SK-N-SH (cell line): Measurements from ENCODE around the gene ATP4A. TPM values are rescaled to one million over a fixed set of nuclear protein-coding genes. Genes with fewer than 3 reads are reported as not detected.
"Not testable (repeated sequence)": the region's sequence is repeated elsewhere in the genome, so short reads cannot be mapped to it uniquely, and the experiment has no call there.

ENCODE experiments used
- CTCF ChIA-PET: fragments of 300-600, 350-600 bp; formaldehyde crosslinking; extraction: SDS; loops from one replicate; lab custom pipeline; 2021; lab: Yijun Ruan, JAX
- POLR2A ChIA-PET: fragments of 350-600 bp; sonication (Branson Sonifier 250); formaldehyde crosslinking; extraction: SDS; loops from one replicate; lab custom pipeline; 2020; ENCODE audit warnings: antibody characterized with exemption, inconsistent platforms; lab: Yijun Ruan, JAX
- DNase-seq: peaks from one replicate; pipeline ENCODE4 v3.0.0; 2012
- H2AFZ ChIP-seq: fragments of 200-600 bp; sonication (generic); 2 replicates; pipeline ENCODE4 v1.8.1; 2016; ENCODE audit warnings: antibody characterized with exemption, mild to moderate bottlenecking, low read depth
- H3F3A ChIP-seq: fragments of 200-600 bp; sonication (generic); replicated peaks from 2 replicates; pipeline ENCODE3; 2016; ENCODE audit warnings: antibody characterized with exemption, mild to moderate bottlenecking; ENCODE audit not compliant: insufficient read depth
- H3K27ac ChIP-seq, 2 experiments: fragments of 200-500 bp in 1 of 2; fragments of 200-600 bp in 1 of 2; sonication (Bioruptor generic) in 1 of 2; sonication (generic), shearing (Covaris generic) in 1 of 2; 2 replicates each; pipeline versions ENCODE4 v1.5.1 to v1.6.1; 2014 to 2016; ENCODE audit warnings: low read depth in 2 of 2, inconsistent platforms in 1 of 2, low read length in 1 of 2, mild to moderate bottlenecking in 1 of 2, mixed read lengths in 1 of 2
- H3K27me3 ChIP-seq: fragments of 200-600 bp; sonication (generic), shearing (Covaris generic); 2 replicates; pipeline ENCODE4 v1.6.1; 2016; ENCODE audit warnings: mixed run types; ENCODE audit not compliant: insufficient read depth
- H3K36me3 ChIP-seq, 2 experiments: fragments of 200-500 bp in 1 of 2; fragments of 200-600 bp in 1 of 2; sonication (Bioruptor generic) in 1 of 2; sonication (generic) in 1 of 2; replicated peaks in 1 of 2; 2 replicates each; pipeline versions ENCODE3 to v1.5.1; 2014 to 2016; ENCODE audit warnings: low read length in 1 of 2, mild to moderate bottlenecking in 1 of 2; ENCODE audit not compliant: insufficient read depth in 2 of 2, control insufficient read depth in 1 of 2
- H3K4me1 ChIP-seq, 2 experiments: fragments of 200-500 bp in 1 of 2; fragments of 200-600 bp in 1 of 2; sonication (Bioruptor generic) in 1 of 2; sonication (generic), shearing (Covaris generic) in 1 of 2; 2 replicates each; pipeline versions ENCODE4 v1.5.1 to v1.6.1; 2014 to 2016; ENCODE audit warnings: low read depth in 1 of 2, low read length in 1 of 2, mixed run types in 1 of 2; ENCODE audit not compliant: insufficient read depth in 2 of 2, control insufficient read depth in 1 of 2
- H3K4me2 ChIP-seq: fragments of 200-600 bp; sonication (generic), shearing (Covaris generic); 2 replicates; pipeline ENCODE4 v1.6.1; 2017; ENCODE audit warnings: mixed run types
- H3K4me3 ChIP-seq, 2 experiments: fragments of 200-500 bp in 1 of 2; fragments of 200-600 bp in 1 of 2; sonication (Bioruptor generic) in 1 of 2; sonication (generic), shearing (Covaris generic) in 1 of 2; 2 replicates each; pipeline versions ENCODE4 v1.5.1 to v1.8.1; 2014 to 2016; ENCODE audit warnings: low read depth in 2 of 2, inconsistent platforms in 1 of 2, low read length in 1 of 2, mild to moderate bottlenecking in 1 of 2, mixed read lengths in 1 of 2, moderate library complexity in 1 of 2
- H3K79me2 ChIP-seq: fragments of 200-600 bp; sonication (generic); 2 replicates; pipeline ENCODE4 v1.8.1; 2017; ENCODE audit warnings: mild to moderate bottlenecking; ENCODE audit not compliant: insufficient read depth
- H3K9ac ChIP-seq: fragments of 200-600 bp; sonication (generic); 2 replicates; pipeline ENCODE4 v1.6.1; 2017; ENCODE audit warnings: mixed run types
- H3K9me2 ChIP-seq: fragments of 200-600 bp; sonication (generic); 2 replicates; pipeline ENCODE4 v1.6.1; 2017; ENCODE audit warnings: mixed run types
- H3K9me3 ChIP-seq: fragments of 200-600 bp; sonication (generic); 2 replicates; pipeline ENCODE4 v1.6.1; 2017; ENCODE audit warnings: mixed run types, mild to moderate bottlenecking, moderate library complexity
- H4K20me1 ChIP-seq: fragments of 200-600 bp; sonication (generic); 2 replicates; pipeline ENCODE4 v1.6.1; 2017; ENCODE audit warnings: mild to moderate bottlenecking, mixed run types; ENCODE audit not compliant: insufficient read depth
- CHD2 ChIP-seq: fragments of 150-350 bp; IDR thresholded peaks from 2 replicates; pipeline ENCODE4 v1.6.1; 2018; ENCODE audit warnings: low read length; ENCODE audit not compliant: partially characterized antibody
- FOXJ3 ChIP-seq: sonication (generic); formaldehyde crosslinking; IDR thresholded peaks from 2 replicates; pipeline ENCODE4 v1.5.1; 2020; ENCODE audit warnings: mild to moderate bottlenecking, missing genetic modification reagents
- GABPA ChIP-seq: IDR thresholded peaks from 2 replicates; pipeline ENCODE4 v1.4.0; 2012; ENCODE audit warnings: low read depth, mild to moderate bottlenecking
- NFIC ChIP-seq: IDR thresholded peaks from 2 replicates; pipeline ENCODE4 v1.4.0; 2012; ENCODE audit warnings: borderline replicate concordance
- NRF1 ChIP-seq: IDR thresholded peaks from 2 replicates; pipeline ENCODE4 v1.6.1; 2012; ENCODE audit warnings: low read depth, mild to moderate bottlenecking, low read length
- TCF12 ChIP-seq: IDR thresholded peaks from 2 replicates; pipeline ENCODE4 v1.4.0; 2012
- WGBS: methylation state at CpG from one replicate; pipeline ENCODE4 v1.1.6; 2017; ENCODE audit warnings: low lambda C conversion rate; 5-methylcytosine and 5-hydroxymethylcytosine counted together
- polyA plus RNA-seq, 3 experiments: library from polyadenylated mRNA; depleted of rRNA; stranded (reverse); fragments of >200 nt; gene quantifications; 2 replicates each; pipeline ENCODE4 v1.2.3, GENCODE V29; 2012
- TF ChIP-seq, protein P1 (sequence below): IDR thresholded peaks from 2 replicates; pipeline ENCODE4; 2012
- TF ChIP-seq, protein P2 (sequence below): IDR thresholded peaks from 2 replicates; pipeline ENCODE4 v1.4.0; 2012; ENCODE audit warnings: low read depth, borderline replicate concordance

ATP4A gene
- polyA plus RNA-seq, 1 of the 3 experiments (the other 2 are of a cell fraction), result not detected

DNA sequence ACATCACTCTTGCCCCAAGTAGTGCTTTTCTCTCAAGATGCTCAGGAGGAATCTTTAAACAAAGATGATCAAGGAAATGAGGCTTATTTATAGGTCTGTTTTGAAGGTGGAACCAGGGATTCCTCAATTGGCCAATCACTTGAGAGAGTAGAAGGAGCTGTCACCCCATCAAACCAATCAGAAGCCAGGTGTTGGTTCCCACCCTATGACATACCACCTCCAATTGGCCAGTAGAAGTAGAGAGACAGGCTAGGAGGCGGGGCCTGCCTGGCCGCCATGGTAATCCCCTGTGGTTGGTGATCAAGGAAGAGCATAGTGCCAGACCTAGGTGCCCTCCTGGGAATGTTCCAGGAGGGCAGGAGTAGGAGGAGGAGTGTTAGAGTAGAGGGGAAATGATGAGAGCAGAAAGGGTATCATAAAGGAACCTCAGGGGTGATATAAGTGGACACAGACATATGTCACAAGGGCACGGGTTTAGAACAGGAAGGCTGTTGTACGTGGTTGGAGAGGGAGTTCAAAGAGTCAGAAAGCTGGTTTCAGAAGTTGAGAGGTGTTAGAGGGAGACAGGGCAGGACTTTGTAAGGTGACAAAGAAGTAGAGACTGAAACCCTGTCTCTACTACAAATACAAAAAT, 33.0 kb upstream of the ATP4A start:
- no peak overlapping the region for H2AFZ ChIP-seq
- no peaks in the 10 kb centered on the region for H3K36me3 ChIP-seq
- H3K79me2 ChIP-seq, result no peaks in the 10 kb centered on the region
- CTCF ChIA-PET, result no interaction called here
- H3K4me1 ChIP-seq, result no peaks in the 10 kb centered on the region
- peak; percentile 43 for DNase-seq
- no peaks in the 10 kb centered on the region for H3K9me2 ChIP-seq
- H3K9ac ChIP-seq, result no peak overlapping the region
- no peak overlapping the region for H3K27ac ChIP-seq
- no peaks in the 10 kb centered on the region for H4K20me1 ChIP-seq
- WGBS, result 8% methylated on average over 4 of the region's 4 CpGs
- no peak overlapping the region for H3K4me3 ChIP-seq
- H3K9me3 ChIP-seq, result no peaks in the 10 kb centered on the region
- TF ChIP-seq FOXJ3 (CRISPR knock-in tag), result no peak
- TF ChIP-seq, protein P1, sequence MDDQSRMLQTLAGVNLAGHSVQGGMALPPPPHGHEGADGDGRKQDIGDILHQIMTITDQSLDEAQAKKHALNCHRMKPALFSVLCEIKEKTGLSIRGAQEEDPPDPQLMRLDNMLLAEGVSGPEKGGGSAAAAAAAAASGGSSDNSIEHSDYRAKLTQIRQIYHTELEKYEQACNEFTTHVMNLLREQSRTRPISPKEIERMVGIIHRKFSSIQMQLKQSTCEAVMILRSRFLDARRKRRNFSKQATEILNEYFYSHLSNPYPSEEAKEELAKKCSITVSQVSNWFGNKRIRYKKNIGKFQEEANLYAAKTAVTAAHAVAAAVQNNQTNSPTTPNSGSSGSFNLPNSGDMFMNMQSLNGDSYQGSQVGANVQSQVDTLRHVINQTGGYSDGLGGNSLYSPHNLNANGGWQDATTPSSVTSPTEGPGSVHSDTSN, result peak; percentile 62
- TF ChIP-seq, all 33 proteins: peak for 1
- Histone ChIP-seq H3F3A (no peaks in the 10 kb centered on the region), H3K4me2 (no peak overlapping the region), H3K27me3 (peaks cover 25% of the 10 kb centered on the region; the same call in 1 of the 2 replicates)
- POLR2A ChIA-PET, result interaction anchor here (0.6 kb wide), 1 partner anchor 134 kb away, joined by 4 read pairs; no protein-coding TSS in a partner anchor

DNA sequence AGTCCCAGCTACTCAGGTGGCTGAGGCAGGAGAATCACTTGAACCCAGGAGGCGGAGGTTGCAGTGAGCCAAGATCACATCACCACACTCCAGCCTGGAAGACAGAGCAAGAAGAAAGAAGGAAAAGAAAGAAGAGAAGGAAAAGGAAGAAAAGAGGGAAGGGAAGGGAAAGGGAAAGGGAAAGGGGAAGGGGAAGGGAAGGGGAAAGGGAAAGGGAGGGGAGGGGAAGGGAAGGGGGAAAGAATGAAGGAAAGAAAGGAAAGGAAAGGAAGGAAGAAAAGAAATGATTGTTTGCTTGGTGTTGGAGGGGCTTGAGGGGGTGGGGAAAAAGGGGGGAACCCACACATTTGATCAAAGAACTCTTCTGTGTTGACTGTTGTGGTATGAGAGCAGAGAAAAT, 32.5 kb upstream of the ATP4A start:
- POLR2A ChIA-PET, result no interaction called here
- no peak overlapping the region for H3K9ac ChIP-seq
- no peaks in the 10 kb centered on the region for H4K20me1 ChIP-seq
- H3F3A ChIP-seq, result no peaks in the 10 kb centered on the region
- CTCF ChIA-PET, result interaction anchor here (1.5 kb wide), 1 partner anchor 47 kb away, joined by 3 read pairs; no protein-coding TSS in a partner anchor
- H3K36me3 ChIP-seq, result no peaks in the 10 kb centered on the region
- H2AFZ ChIP-seq, result no peak overlapping the region
- TF ChIP-seq GABPA (no peak), NRF1 (no peak), NFIC (no peak), FOXJ3 (CRISPR knock-in tag) (no peak), CHD2 (no peak), TCF12 (no peak)
- TF ChIP-seq, protein P2, sequence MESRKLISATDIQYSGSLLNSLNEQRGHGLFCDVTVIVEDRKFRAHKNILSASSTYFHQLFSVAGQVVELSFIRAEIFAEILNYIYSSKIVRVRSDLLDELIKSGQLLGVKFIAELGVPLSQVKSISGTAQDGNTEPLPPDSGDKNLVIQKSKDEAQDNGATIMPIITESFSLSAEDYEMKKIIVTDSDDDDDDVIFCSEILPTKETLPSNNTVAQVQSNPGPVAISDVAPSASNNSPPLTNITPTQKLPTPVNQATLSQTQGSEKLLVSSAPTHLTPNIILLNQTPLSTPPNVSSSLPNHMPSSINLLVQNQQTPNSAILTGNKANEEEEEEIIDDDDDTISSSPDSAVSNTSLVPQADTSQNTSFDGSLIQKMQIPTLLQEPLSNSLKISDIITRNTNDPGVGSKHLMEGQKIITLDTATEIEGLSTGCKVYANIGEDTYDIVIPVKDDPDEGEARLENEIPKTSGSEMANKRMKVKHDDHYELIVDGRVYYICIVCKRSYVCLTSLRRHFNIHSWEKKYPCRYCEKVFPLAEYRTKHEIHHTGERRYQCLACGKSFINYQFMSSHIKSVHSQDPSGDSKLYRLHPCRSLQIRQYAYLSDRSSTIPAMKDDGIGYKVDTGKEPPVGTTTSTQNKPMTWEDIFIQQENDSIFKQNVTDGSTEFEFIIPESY, result no peak
- no peaks in the 10 kb centered on the region for H3K9me3 ChIP-seq
- no peak for DNase-seq
- H3K9me2 ChIP-seq, result no peaks in the 10 kb centered on the region
- H3K4me3 ChIP-seq, result no peak overlapping the region
- H3K27ac ChIP-seq, result no peak overlapping the region
- no peaks in the 10 kb centered on the region for H3K4me1 ChIP-seq
- 100% methylated on average over 1 of the region's 1 CpG for WGBS
- peaks cover 23% of the 10 kb centered on the region; the same call in 1 of the 2 replicates for H3K27me3 ChIP-seq
- no peak overlapping the region for H3K4me2 ChIP-seq
- no peaks in the 10 kb centered on the region for H3K79me2 ChIP-seq

DNA sequence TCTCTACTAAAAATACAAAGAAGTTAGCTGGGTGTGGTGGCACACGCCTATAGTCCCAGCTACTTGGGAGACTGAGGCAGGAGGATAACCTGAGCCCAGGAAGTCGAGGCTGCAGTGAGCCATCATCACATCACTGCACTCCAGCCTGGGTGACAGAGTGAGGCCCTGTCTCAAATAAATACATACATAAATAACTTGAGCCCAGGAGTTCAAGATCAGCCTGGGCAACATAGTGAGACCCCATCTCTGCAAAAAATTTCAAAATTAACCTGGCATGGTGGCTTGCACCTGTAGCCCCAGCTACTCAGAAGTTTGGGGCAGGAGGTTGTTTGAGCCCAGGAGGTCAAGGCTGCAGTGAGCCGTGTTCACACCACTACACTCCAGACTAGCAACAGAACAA, 31.6 kb upstream of the ATP4A start:
- CTCF ChIA-PET, result interaction anchor here (1.5 kb wide), 1 partner anchor 46 kb away, joined by 3 read pairs; no protein-coding TSS in a partner anchor
- H3K4me1 ChIP-seq, DNase-seq, H3K9ac ChIP-seq, H3K36me3 ChIP-seq, H3F3A ChIP-seq, H3K9me2 ChIP-seq, H3K9me3 ChIP-seq, H3K27ac ChIP-seq, H2AFZ ChIP-seq, H3K79me2 ChIP-seq, POLR2A ChIA-PET, H3K4me2 ChIP-seq, H3K4me3 ChIP-seq, H4K20me1 ChIP-seq: not testable (repeated sequence)
- peaks cover 28% of the 10 kb centered on the region for H3K27me3 ChIP-seq
- WGBS, result 23% methylated on average over 3 of the region's 3 CpGs
